MM.1S (cell line): ENCODE results near the gene TRAPPC6A.
A peak's percentile ranks its signal among the peaks of the same experiment; 100 is the strongest.

Experiments used
- EZH2 ChIP-seq: fragments of 300-600 bp; sonication (generic); optimal IDR thresholded peaks from 2 replicates; pipeline ENCODE3; 2017; ENCODE audit warnings: low read depth, mild to moderate bottlenecking, antibody characterized with exemption, low read length, mixed read lengths
- EZH2phosphoT487 ChIP-seq: fragments of 300-600 bp; sonication (generic); IDR thresholded peaks from 2 replicates; pipeline ENCODE4 v1.6.1; 2018; ENCODE audit warnings: antibody characterized with exemption, low read length
- TF ChIP-seq, protein P1 (sequence below): fragments of 300-600 bp; sonication (generic); IDR thresholded peaks from 2 replicates; pipeline ENCODE4 v1.5.1; 2016; ENCODE audit warnings: antibody characterized with exemption, low read length, mixed read lengths

- TF ChIP-seq, protein P1, sequence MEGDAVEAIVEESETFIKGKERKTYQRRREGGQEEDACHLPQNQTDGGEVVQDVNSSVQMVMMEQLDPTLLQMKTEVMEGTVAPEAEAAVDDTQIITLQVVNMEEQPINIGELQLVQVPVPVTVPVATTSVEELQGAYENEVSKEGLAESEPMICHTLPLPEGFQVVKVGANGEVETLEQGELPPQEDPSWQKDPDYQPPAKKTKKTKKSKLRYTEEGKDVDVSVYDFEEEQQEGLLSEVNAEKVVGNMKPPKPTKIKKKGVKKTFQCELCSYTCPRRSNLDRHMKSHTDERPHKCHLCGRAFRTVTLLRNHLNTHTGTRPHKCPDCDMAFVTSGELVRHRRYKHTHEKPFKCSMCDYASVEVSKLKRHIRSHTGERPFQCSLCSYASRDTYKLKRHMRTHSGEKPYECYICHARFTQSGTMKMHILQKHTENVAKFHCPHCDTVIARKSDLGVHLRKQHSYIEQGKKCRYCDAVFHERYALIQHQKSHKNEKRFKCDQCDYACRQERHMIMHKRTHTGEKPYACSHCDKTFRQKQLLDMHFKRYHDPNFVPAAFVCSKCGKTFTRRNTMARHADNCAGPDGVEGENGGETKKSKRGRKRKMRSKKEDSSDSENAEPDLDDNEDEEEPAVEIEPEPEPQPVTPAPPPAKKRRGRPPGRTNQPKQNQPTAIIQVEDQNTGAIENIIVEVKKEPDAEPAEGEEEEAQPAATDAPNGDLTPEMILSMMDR: no peak
- TF ChIP-seq EZH2 (peak; percentile 37), EZH2phosphoT487 (no peak)
Measured at GRCh38 chr19:45217193-45217956, 39.3 kb upstream of the TRAPPC6A start.
